Endothelial cell of umbilical vein (primary cell): Measurements from ENCODE around the gene TTLL11.

ENCODE experiments used
- POLR2A ChIP-seq: IDR thresholded peaks from 2 replicates; pipeline ENCODE4 v1.6.1; 2012; ENCODE audit warnings: low read depth, mild to moderate bottlenecking, control low read depth, low read length
- POLR2AphosphoS5 ChIP-seq: IDR thresholded peaks from 2 replicates; pipeline ENCODE4 v1.6.1; 2012; ENCODE audit warnings: low read depth, mild to moderate bottlenecking, control low read depth, low read length, moderate library complexity; ENCODE audit not compliant: insufficient read depth
- TF ChIP-seq, protein P1 (sequence below), 2 donors: IDR thresholded peaks; 1 replicate in 1 of 2; 2 replicates in 1 of 2; pipeline ENCODE4 v1.5.1; 2011; ENCODE audit warnings: low read length in 2 of 2, mild to moderate bottlenecking in 2 of 2, moderate library complexity in 2 of 2, control low read depth in 1 of 2, inconsistent platforms in 1 of 2, low read depth in 1 of 2; ENCODE audit not compliant: insufficient read depth in 1 of 2; ENCODE audit errors: extremely low read depth in 1 of 2

- TF ChIP-seq POLR2AphosphoS5 (no peak), POLR2A (no peak)
- TF ChIP-seq, protein P1, sequence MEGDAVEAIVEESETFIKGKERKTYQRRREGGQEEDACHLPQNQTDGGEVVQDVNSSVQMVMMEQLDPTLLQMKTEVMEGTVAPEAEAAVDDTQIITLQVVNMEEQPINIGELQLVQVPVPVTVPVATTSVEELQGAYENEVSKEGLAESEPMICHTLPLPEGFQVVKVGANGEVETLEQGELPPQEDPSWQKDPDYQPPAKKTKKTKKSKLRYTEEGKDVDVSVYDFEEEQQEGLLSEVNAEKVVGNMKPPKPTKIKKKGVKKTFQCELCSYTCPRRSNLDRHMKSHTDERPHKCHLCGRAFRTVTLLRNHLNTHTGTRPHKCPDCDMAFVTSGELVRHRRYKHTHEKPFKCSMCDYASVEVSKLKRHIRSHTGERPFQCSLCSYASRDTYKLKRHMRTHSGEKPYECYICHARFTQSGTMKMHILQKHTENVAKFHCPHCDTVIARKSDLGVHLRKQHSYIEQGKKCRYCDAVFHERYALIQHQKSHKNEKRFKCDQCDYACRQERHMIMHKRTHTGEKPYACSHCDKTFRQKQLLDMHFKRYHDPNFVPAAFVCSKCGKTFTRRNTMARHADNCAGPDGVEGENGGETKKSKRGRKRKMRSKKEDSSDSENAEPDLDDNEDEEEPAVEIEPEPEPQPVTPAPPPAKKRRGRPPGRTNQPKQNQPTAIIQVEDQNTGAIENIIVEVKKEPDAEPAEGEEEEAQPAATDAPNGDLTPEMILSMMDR (IDR thresholded peaks at IDR 0.05; ENCODE audit: extremely low read depth in 1 of 2, insufficient read depth in 1 of 2, low read depth in 1 of 2, low read length in 2 of 2) = no peak
These were observed 275.0 kb downstream of the TTLL11 start for GRCh38 chr9:121818016-121818661.
